Dermis microvascular lymphatic vessel endothelial cell (primary cell): Measurements from ENCODE around the gene ANKS1A. TPM values are rescaled to one million over a fixed set of nuclear protein-coding genes. Genes with fewer than 3 reads are reported as not detected.
A peak's percentile ranks its signal among the peaks of the same experiment; 100 is the strongest.
"Not testable (repeated sequence)": the region's sequence is repeated elsewhere in the genome, so short reads cannot be mapped to it uniquely, and the experiment has no call there.

Experiments used
- DNase-seq, 2 donors: peaks; one replicate each; pipeline versions ENCODE4 v3.0.0 to v3.0.0-alpha.2; 2010; ENCODE audit warnings: low read depth in 2 of 2
- total RNA-seq: library from RNA; depleted of rRNA; stranded (reverse); fragments of >200 nt; gene quantifications from 2 replicates; pipeline ENCODE4 v1.2.1, GENCODE V29; 2014

Gene ANKS1A
- total RNA-seq, 1 donor from 2014 or later = 20.0 TPM

GRCh38 chr6:34990971-34991560 is 102.0 kb downstream of the ANKS1A start:
- peak in 1 of 2 donors; percentile 13 for DNase-seq

GRCh38 chr6:34992376-34992775 is 103.3 kb downstream of the ANKS1A start:
- no peak for DNase-seq

GRCh38 chr6:34993213-34993612 is 104.2 kb downstream of the ANKS1A start:
- DNase-seq = no peak

GRCh38 chr6:34994693-34995092 is 105.6 kb downstream of the ANKS1A start:
- DNase-seq = no peak

DNA sequence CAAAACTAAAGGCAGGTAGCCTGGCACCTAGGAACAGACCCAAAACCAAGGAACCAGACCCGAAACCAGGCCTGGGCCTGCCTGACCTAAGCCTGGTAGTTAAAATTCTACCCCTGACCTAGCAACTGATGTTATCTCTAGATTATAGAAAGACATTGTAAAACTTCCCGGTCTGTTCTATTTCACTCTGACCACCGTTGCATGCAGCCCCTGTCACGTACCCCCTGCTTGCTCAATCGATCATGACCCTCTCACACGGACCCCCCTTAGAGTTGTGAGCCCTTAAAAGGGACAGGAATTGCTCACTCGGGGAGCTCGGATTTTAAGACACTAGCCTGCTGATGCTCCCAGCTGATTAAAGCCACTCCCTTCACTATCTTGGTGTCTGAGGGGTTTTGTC is 109.4 kb downstream of the ANKS1A start:
- DNase-seq = not testable (repeated sequence)

GRCh38 chr6:34999153-34999552 is 110.1 kb downstream of the ANKS1A start:
- DNase-seq = not testable (repeated sequence)

GRCh38 chr6:34999962-35000361 is 110.9 kb downstream of the ANKS1A start:
- DNase-seq = not testable (repeated sequence)

DNA sequence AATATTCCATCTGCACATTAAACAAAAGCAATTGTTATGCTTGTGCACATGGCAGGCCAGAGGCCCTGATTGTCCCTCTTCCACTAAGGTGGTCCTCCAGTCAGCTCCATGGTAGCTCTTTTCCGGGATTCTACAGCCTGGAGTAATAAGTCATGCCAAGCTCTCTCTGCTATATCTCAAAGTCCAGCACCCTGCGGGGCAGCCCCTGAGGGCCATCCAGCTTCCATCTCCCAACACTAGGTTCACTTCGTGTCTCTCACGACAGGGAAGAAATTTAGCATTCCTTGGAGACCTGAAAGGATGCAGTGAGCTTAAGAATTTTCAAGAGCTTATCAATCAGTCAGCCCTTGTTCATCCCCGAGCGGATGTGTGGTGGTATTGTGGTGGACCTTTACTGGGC is 112.3 kb downstream of the ANKS1A start:
- DNase-seq = not testable (repeated sequence)

GRCh38 chr6:35003886-35004530 is 115.0 kb downstream of the ANKS1A start:
- DNase-seq = not testable (repeated sequence)

DNA sequence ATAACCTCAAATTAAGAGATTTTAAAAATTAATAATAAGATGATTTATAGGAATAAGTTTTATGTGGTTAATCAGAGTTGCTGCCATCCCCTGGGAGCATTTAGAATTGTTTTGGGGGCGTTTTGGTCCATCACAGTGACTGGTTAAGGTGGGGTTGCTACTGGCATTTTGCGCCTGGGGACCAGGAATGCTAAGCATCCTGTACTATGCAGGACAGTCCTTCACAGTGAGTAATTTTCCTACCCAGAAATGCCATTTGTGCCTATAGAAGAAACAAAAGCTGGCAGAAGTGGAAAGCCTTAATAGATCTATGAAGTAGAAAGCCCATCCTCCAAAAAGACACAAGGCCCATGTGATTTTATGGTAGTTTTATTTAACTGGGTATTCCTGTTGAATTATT is 118.0 kb downstream of the ANKS1A start:
- DNase-seq = no peak

GRCh38 chr6:35008858-35009257 is 119.8 kb downstream of the ANKS1A start:
- no peak for DNase-seq

GRCh38 chr6:35011096-35012041 is 122.3 kb downstream of the ANKS1A start:
- peak in 1 of 2 donors; percentile 71 for DNase-seq

DNA sequence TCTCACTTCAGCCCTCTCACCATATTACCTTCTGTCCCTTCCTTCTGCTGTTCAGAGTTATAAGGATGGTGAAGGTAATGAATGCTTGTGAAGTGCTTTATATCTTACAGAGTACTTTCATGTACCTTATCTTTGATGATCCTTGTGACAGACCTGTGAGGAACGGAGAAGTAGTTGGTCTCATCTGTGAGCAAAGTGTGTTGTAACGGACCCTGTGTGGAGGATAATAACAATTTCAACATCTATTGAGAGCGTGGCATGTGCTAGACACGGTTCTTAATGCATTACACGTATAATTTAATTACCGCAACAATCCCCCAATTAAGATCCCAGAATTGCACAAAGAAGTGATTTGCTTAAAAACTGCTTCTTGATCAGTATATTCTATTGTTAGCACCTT is 124.6 kb downstream of the ANKS1A start:
- DNase-seq = no peak

DNA sequence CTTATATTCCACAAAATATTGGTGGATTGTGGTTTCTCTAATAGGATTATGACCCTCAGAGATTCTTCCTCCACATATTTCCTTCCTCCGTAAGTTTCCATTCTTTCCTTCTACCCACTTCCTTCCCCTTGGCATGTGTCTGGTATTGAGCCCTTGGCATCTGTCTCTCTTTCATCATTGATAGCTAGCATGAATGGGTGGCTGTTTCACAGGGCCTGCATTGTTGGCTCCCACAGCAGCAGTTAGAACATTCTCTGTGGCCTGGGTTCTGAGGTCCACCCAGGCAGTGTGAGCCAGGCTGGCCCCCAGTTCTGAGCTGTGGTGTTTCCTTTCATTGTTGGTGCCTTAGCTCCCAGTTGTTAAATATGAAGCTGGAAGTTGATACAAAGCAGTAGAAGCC is 125.3 kb downstream of the ANKS1A start:
- DNase-seq = no peak

DNA sequence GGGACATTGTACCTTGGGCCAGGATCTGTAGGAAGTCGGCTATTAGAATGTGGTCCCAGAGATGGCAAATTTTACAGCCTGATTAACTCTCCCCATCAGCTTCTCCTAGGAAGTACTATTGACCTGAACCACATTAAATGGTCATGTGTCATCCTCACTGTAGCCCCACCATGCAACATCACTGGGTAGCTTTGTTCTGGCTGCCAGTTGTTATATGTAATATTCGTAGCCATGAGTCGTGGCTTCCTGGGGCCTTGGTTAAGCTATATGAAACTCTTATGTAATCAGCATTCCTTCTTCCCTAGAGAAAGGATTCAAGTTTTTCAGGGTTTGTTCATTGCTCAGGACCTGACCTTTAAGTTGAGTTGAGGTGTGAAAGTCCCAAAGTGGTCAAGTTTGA is 125.7 kb downstream of the ANKS1A start:
- DNase-seq = no peak

- DNase-seq = no peak
Measured at GRCh38 chr6:35015476-35015875, 126.4 kb downstream of the ANKS1A start.

DNA sequence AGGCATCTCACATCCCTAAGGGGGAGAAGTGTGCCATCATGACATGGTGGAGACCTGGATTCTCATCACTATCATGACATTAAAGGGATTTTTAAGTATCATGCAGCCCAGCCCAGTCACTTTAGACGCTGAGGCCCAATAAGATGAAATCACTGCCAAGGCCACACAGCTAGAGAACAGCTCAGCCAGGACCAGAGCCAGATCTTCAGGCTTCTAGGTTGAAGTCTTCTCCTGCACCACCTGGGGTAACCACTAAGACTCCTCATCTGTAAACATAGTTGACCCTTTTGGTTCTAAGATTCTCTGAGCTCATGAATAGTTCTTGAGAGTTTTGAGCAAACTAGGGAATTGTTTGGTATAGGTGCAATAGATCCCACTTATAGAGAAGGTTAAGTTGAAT is 126.9 kb downstream of the ANKS1A start:
- no peak for DNase-seq

DNA sequence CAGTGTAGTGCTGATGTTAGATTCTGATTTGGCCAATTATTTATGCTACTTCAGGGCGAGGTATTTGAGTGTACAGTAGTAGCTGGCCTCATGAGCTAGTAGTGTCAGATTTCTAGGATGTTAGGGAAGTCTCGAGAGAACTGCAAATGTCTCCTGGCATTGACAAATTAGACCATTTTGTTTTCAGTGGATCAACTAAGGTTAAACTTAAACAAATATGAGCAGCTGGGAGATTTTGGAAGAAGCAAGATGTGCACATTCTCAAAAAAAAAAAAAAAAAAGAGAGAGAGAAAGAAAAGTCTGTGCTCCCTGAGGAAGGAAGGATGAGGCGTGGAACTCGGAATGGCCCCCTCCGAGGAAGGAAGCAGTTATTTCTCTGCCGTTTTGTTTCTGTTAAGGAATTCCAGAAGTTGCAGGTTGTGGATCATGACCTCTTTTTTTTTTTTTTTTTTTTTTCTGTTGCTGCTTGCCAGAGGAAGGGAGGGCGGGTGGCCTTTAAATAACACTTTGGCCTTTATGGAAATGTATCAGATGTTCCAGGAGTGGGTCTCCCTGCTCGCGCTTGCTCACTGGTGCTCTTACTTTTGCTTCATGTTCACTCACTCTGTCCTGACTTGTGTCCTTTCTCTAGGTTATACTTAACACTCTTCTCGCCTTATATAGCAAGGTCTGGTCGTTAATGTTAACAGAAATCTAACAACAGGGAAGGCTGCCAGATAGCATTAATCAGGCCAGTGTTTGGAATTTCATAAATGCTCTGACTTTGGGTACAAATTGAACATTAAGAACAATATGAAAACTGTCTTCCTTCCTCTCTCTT is 127.7 kb downstream of the ANKS1A start:
- DNase-seq = peak; percentile 85

DNA sequence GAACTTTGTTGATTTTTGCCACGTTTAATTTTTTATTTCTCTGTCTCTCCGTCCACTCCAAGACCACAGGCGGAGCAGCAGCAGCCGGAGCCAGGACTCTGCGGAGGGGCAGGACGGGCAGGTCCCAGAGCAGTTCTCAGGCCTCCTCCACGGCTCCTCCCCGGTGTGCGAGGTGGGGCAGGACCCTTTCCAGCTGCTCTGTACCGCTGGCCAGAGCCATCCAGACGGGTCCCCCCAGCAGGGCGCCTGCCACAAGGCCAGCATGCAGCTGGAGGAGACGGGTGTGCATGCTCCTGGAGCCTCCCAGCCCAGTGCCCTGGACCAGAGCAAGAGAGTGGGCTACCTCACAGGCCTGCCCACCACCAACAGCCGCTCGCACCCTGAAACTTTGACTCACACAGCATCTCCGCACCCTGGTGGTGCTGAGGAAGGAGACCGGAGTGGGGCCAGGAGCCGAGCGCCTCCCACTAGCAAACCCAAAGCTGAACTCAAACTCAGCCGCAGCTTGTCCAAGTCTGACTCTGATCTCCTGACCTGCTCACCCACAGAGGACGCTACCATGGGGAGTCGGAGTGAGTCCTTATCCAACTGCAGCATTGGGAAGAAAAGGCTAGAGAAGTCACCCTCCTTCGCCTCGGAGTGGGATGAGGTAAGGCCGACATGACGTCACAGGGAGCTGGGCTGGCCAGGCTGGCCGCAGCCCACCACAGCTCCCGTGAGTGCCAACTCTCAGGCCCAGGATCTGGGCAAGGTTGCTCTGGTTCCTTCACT is 128.5 kb downstream of the ANKS1A start:
- peak in 1 of 2 donors; percentile 80 for DNase-seq

- no peak for DNase-seq
Measured at GRCh38 chr6:35018182-35018519, 129.1 kb downstream of the ANKS1A start.

GRCh38 chr6:35018746-35019145 is 129.7 kb downstream of the ANKS1A start:
- no peak for DNase-seq
